VCaP (cell line): ENCODE measurements around the gene DDX39A.

Source experiments
- H3K27ac ChIP-seq: fragments of 450-650 bp; 2 replicates; pipeline ENCODE4 v1.5.1; 2017
- CTCF ChIP-seq: fragments of 450-650 bp; conservative IDR thresholded peaks from 2 replicates; pipeline ENCODE4 v1.5.1; 2017; ENCODE audit warnings: mild to moderate bottlenecking, moderate library complexity

The DDX39A gene

DNA sequence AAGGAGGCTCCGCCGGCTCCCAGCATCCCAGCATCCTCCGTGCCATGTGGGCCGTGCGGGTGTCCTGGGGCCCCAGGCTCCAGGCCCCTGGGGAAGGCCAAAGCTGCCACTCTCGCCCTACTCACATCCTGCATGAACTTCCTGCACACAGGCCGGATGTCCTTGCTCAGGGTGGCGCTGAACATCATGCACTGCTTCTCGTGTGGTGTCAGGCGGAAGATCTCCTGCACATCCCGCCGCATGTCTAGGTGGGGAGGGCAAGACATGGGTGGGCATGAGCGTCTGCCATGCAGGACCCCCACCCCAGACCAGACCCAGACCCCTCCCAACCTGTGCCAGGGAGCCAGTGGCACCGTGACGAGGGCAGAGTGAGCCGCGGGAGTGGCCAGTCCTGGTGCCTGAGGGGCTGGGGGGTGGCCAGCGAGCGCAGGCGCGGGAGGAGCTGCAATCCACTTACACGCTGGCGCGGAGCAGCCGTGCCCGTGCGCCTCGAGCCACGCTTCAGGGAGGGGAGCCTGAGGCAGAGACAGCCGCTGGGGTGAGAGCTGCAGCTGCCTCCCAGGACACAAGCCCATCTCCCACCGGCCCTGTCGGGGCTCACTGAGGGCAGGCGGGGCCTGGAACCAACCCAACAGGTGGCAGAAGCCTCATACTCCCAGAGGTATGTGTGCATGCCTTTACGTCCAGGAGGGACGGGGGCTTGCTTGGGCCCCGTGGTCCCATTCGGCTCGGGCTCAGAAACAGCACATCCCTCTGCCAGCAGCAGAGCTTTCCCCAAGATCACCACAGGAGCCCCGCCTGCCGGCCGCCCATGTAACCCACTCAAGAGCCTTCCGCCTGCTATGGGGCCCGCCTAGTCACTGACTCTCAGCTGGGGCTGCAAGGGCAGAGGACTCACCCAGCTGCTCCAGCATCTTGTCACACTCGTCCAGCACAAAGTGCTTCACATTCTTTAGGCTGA lies 8.8 kb downstream of the DDX39A start:
- no peak overlapping the region for H3K27ac ChIP-seq
- no peak for TF ChIP-seq CTCF

- no peak overlapping the region for H3K27ac ChIP-seq
- no peak for TF ChIP-seq CTCF
These were observed 9.8 kb downstream of the DDX39A start for GRCh38 chr19:14409146-14410023.

GRCh38 chr19:14408491-14409145 lies 10.5 kb downstream of the DDX39A start:
- no peak overlapping the region for H3K27ac ChIP-seq
- TF ChIP-seq CTCF, result no peak

DNA sequence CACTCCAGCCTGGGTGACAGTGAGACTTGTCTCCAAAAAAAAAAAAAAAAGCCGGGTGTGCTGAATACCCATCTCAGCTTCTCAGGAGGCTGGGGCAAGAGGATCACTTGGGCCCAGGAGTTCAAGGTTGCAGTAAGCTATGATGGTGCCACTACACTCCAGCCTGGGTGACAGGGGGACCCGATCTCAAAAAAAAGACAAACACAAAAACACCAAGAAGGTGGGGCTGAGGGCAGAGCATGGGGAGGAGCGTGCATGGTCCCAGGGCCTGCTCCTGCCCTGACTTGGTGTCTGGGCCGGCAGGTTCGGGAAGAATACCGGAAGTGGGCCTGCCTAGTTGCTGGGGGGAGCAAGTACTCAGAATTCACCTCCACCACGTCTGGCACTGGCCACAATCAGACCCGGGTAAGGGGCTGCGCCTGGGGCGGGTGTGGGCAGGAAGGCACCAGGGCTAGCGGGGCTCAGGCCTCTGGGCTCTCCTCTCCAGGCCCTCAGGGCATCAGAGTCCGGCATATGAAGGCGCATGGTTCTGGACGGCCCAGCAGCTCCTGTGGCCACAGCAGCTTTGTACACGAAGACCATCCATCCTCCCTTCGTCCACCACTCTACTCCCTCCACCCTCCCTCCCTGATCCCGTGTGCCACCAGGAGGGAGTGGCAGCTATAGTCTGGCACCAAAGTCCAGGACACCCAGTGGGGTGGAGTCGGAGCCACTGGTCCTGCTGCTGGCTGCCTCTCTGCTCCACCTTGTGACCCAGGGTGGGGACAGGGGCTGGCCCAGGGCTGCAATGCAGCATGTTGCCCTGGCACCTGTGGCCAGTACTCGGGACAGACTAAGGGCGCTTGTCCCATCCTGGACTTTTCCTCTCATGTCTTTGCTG lies 11.3 kb downstream of the DDX39A start:
- no peak for TF ChIP-seq CTCF
- no peak overlapping the region for H3K27ac ChIP-seq

DNA sequence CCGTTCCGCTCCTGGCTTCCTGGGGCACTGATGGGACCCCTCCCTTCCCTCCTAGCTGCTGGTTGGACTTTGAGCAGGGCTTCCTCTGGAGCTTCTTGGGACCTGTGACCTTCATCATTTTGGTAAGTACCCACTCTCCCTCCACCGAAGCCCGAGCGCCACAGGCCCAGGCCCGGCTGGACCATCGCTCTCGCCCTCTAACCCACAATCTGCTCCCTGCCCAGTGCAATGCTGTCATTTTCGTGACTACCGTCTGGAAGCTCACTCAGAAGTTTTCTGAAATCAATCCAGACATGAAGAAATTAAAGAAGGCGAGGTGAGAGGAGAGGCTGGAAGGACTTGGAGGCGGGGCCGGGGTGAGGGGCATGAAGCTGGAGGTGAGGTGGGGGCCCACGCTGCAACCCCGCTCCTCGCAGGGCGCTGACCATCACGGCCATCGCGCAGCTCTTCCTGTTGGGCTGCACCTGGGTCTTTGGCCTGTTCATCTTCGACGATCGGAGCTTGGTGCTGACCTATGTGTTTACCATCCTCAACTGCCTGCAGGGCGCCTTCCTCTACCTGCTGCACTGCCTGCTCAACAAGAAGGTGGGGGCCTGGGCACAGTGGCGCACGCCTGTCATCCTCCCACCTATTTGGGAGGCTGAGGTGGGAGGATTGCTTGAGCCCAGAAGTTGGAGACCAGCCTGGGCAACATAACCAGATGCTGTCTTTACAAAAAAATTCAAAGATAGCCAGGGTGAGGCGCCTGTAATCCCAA lies 12.3 kb downstream of the DDX39A start:
- TF ChIP-seq CTCF, result no peak
- no peak overlapping the region for H3K27ac ChIP-seq
